ENCODE data around the gene NAA38.

NAA38 gene, protein sequence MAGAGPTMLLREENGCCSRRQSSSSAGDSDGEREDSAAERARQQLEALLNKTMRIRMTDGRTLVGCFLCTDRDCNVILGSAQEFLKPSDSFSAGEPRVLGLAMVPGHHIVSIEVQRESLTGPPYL

DNA sequence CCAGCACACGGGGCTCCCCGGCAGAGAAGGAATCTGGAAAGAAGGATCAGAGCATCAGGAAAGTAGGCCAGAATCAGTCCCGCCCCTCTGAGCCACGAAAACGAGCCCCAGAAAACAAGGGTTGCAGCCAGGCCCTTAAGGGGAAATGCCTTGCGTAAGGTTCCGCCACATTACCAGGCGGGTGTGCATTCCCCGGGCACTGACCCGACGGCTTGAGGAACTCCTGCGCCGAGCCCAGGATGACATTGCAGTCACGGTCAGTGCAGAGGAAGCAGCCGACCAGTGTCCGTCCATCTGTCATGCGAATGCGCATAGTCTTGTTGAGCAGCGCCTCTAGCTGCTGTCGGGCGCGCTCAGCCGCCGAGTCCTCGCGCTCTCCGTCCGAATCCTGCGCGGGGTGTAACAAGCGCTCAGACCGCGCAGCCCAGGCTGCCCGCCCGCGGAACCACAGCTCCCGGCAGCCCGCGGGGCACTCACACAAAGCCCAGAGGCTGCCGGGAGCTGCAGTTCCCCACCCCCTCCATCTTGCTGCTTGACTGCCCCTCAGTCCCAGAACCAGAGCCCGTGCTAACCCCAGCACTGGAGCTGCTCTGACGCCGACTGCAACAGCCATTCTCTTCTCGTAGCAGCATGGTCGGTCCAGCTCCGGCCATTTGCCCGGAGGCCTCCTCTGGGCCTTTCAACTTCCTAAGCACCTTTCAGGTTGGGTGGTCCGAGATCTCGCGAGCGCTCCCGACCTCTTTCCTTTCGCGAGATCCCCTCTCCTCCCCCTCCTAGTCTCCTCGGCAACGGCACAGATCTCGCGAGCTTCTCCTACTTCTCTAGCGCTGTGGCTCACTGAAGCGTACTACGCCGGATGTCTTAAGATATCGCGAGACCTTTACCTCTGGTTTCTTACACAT, at the start of gene NAA38:
NAA38 (minus strand) TSS at position 749 of the 902 bp plus-strand sequence; CDS start at position 653, 96 bp downstream.
- peak; percentile 94 for DNase-seq (ENCODE audit: low spot score)

DNA sequence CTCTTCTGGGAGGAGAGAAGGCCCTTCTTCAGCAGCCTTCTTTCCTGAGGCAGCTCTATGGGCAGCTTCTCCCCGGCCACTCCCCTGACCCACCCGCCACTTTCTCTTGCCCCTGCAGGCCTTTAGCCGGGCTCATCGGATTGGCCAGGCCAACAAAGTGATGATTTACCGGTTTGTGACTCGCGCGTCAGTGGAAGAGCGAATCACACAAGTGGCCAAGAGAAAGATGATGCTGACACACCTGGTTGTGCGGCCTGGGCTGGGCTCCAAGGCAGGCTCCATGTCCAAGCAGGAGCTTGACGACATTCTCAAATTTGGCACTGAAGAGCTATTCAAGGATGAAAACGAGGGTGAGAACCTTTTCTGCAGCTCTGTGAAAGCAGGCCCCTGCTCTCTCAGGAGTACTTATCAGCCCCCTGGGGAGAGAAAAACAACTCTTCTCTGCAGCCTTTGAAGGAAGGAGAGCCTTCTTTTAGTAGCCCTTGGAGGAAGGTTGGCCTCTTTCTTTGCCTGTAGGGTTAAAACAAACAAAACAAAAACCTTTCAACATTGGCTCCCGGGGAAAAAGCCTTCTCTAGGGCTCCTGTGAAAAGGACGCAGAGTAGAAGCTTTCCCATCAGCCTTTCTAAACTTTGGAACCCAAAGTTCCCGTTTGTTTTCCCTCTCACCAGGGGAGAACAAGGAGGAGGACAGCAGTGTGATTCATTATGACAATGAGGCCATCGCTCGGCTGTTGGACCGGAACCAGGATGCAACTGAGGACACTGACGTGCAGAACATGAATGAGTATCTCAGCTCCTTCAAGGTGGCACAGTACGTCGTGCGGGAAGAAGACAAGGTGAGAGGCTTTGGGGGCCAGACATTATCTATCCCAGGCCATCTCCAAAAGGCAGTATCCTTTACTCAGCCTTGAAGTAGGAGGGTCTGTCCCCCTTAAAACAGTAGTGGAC, 46.1 kb upstream of the NAA38 start:
- no peak for DNase-seq (ENCODE audit: low spot score)

GRCh38 chr17:7897773-7898172, 40.4 kb upstream of the NAA38 start:
- DNase-seq (ENCODE audit: low spot score): peak; percentile 45

DNA sequence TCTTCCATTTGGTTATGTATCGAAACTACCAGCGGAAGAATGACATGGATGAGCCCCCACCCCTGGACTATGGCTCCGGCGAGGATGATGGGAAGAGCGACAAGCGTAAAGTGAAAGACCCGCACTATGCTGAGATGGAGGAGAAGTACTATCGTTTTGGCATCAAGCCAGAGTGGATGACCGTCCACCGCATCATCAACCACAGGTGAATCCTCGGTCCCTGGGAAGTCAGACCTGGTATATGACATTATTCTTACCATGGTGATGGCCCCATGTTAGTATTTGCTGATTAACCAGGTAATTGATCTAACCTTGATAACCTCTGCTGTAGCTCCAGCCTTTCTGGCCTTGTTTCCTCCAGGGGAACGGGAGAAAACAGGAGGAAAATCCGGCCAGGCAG, 39.7 kb upstream of the NAA38 start:
- DNase-seq (ENCODE audit: low spot score): no peak

DNA sequence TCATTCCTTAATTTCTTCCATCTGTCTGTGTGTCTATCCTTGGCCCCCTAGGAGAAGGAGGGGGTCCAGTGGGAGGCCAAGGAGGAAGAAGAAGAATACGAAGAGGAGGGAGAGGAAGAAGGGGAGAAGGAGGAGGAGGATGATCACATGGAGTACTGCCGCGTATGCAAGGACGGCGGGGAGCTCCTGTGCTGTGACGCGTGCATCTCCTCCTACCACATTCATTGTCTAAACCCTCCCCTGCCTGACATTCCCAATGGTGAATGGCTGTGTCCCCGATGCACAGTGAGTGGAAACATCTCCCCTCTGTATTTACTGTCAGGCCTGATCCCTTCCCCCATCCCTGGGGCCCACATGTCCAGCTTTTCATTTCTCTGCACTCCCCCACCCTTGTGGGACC, 37.5 kb upstream of the NAA38 start:
- DNase-seq (ENCODE audit: low spot score): no peak

DNA sequence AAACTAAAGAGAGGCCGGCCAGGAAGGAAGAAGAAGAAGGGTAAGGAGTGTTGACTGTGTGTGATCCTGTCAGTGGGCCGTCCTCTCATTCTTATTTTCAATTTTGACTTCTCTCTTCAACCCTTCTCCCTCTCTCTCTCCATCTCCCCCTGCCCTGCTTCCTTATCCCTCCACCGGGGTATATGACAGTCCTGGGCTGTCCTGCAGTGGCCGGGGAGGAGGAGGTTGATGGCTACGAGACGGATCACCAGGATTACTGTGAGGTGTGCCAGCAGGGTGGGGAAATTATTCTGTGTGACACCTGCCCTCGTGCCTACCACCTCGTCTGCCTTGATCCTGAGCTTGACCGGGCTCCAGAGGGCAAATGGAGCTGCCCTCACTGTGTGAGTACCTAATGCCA, 36.9 kb upstream of the NAA38 start:
- DNase-seq (ENCODE audit: low spot score): no peak

DNA sequence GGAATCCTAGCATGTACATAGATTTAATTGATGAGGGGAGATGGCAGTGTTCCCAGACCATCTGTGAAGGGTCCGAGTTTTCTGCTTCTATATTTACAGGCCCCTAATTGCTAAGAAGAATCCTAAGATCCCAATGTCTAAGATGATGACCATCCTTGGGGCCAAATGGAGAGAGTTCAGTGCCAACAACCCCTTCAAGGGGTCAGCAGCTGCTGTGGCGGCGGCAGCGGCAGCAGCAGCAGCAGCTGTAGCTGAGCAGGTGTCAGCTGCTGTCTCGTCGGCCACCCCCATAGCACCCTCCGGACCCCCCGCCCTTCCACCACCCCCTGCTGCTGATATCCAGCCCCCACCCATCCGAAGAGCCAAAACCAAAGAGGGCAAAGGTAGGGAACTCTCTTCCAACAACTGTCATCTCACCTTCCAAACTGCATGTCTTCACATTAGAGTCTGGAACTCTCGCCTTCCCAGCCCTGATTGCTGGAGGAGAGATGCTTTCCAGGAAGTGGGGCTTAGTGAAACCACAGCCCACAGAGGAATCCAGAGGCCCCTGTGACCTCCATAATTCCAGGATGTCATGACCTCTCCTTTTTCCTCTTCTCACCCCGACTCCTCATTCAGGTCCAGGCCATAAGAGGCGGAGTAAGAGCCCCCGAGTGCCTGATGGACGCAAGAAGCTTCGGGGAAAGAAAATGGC, 36.0 kb upstream of the NAA38 start:
- DNase-seq (ENCODE audit: low spot score): no peak

GRCh38 chr17:7889166-7889955, 32.0 kb upstream of the NAA38 start:
- peak; percentile 96 for DNase-seq (ENCODE audit: low spot score)

- DNase-seq (ENCODE audit: low spot score): peak; percentile 23
Observed at GRCh38 chr17:7888184-7888920, 31.0 kb upstream of the NAA38 start, which contains the start of gene CHD3. Gene CHD3, plus strand, starts transcription at chr17:7888789. Its CDS starts 212 bp downstream, at chr17:7889001.

DNA sequence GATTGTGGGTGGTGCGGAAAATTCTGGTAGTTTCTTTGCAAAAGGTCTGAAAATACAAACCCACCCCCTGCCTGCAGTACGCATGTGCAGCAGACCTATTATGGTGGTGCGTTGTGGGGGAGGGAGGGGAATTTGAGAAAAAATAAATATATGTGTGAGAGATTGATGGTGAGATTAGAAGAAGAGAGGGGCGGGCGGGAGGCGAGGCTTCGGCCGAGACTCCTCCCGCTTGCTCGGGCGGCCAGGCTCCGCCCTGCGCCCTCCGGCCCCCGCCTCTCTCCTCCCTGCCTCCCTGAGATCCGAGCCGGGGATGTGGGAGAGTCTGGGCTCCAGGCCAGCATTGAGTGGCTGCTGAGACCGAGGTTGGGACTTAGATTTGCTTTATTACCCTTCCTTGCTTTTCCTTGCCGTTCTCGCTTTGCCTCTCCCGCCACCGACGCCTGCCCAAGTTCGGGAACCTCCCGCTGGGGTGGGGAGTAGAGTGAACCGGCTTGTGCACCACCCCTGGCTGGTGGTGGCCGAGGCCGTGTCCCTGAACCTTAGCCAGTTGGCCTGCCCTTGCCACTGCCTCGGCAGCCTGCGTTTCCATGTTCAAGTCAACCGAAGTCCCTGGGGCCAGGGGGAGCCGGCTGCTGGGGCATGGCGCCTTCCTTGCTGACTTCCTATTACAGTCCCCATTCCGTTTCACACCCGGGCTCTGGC, 30.3 kb upstream of the NAA38 start:
- peak; percentile 85 for DNase-seq (ENCODE audit: low spot score)

GRCh38 chr17:7887038-7887481, 29.7 kb upstream of the NAA38 start:
- DNase-seq (ENCODE audit: low spot score): no peak

- peak; percentile 28 for DNase-seq (ENCODE audit: low spot score)
Observed at GRCh38 chr17:7886227-7887037, 29.1 kb upstream of the NAA38 start.

- peak; percentile 48 for DNase-seq (ENCODE audit: low spot score)
Observed at GRCh38 chr17:7885367-7886226, 28.2 kb upstream of the NAA38 start.

DNA sequence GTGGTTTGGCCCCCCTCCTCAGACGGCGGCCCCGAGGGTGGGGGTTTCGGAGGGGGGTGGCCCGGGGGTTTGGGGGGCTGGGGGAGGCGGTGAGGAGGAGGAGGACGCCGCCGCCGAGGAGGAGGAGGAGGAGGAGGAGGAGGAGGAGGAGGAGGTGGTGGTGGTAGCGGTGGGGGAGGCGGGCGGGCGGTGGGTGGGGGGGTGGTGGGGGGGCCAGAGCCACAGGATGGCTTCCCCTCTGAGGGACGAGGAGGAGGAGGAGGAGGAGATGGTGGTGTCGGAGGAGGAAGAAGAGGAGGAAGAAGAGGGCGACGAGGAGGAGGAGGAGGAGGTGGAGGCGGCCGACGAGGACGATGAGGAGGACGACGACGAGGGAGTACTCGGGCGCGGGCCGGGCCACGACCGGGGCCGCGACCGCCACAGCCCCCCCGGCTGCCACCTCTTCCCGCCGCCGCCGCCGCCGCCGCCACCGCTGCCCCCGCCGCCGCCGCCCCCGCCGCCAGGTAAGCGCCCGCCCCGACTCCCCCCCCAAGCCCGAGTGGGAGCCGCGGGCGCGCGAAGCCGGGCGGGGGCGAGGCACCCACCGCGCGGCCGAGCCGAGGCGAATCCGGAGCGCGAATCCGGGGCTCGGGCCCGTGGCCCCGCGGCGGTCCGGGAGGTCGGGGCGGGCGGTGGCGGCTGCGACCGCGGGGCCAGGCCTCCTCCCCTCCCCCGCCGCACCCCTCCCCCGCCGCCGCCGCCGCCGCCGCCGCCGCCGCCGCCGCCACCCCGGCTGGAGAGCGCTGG, 27.4 kb upstream of the NAA38 start:
- DNase-seq (ENCODE audit: low spot score): no peak

GRCh38 chr17:7883781-7884386, 26.5 kb upstream of the NAA38 start:
- DNase-seq (ENCODE audit: low spot score): no peak

GRCh38 chr17:7882629-7883028, 25.3 kb upstream of the NAA38 start:
- no peak for DNase-seq (ENCODE audit: low spot score)
